GM18868 (cell line): Measurements from ENCODE around the gene GSG1L.
"Not testable (repeated sequence)": the region's sequence is repeated elsewhere in the genome, so short reads cannot be mapped to it uniquely, and the experiment has no call there.

ENCODE experiments used
- ATAC-seq: cut with Tn5 transposase; IDR thresholded peaks from one replicate; pipeline ENCODE4 v1.9.1; 2021; ENCODE audit warnings: mild to moderate bottlenecking, moderate library complexity; ENCODE audit not compliant: unreplicated experiment

The GSG1L gene

GRCh38 chr16:27985981-27986380 lies 77.5 kb downstream of the GSG1L start:
- no peak for ATAC-seq

- no peak for ATAC-seq
Observed at GRCh38 chr16:27984121-27984520, 79.4 kb downstream of the GSG1L start.

GRCh38 chr16:27983244-27983643 lies 80.3 kb downstream of the GSG1L start:
- no peak for ATAC-seq

GRCh38 chr16:27982184-27982583 lies 81.3 kb downstream of the GSG1L start:
- no peak for ATAC-seq

GRCh38 chr16:27980919-27981700 lies 82.4 kb downstream of the GSG1L start:
- ATAC-seq, result no peak

GRCh38 chr16:27980076-27980775 lies 83.3 kb downstream of the GSG1L start:
- no peak for ATAC-seq

GRCh38 chr16:27979668-27980067 lies 83.8 kb downstream of the GSG1L start:
- ATAC-seq, result not testable (repeated sequence)

GRCh38 chr16:27978876-27979275 lies 84.6 kb downstream of the GSG1L start:
- ATAC-seq, result no peak

- ATAC-seq, result no peak
Observed at GRCh38 chr16:27977966-27978365, 85.5 kb downstream of the GSG1L start.

GRCh38 chr16:27976990-27977389 lies 86.5 kb downstream of the GSG1L start:
- no peak for ATAC-seq

GRCh38 chr16:27974896-27975540 lies 88.5 kb downstream of the GSG1L start:
- no peak for ATAC-seq

GRCh38 chr16:27973678-27974077 lies 89.8 kb downstream of the GSG1L start:
- no peak for ATAC-seq

GRCh38 chr16:27972500-27972899 lies 91.0 kb downstream of the GSG1L start:
- no peak for ATAC-seq

- no peak for ATAC-seq
Observed at GRCh38 chr16:27969574-27969973, 93.9 kb downstream of the GSG1L start.

GRCh38 chr16:27967169-27967568 lies 96.3 kb downstream of the GSG1L start:
- ATAC-seq, result no peak

- ATAC-seq, result no peak
Observed at GRCh38 chr16:27966756-27967155, 96.8 kb downstream of the GSG1L start.

- ATAC-seq, result no peak
Observed at GRCh38 chr16:27965801-27966200, 97.7 kb downstream of the GSG1L start.

GRCh38 chr16:27963471-27963965 lies 100.0 kb downstream of the GSG1L start:
- ATAC-seq, result no peak

- ATAC-seq, result no peak
Observed at GRCh38 chr16:27962197-27962596, 101.3 kb downstream of the GSG1L start.

GRCh38 chr16:27961296-27961620 lies 102.3 kb downstream of the GSG1L start:
- ATAC-seq, result no peak

GRCh38 chr16:27960619-27961295 lies 102.8 kb downstream of the GSG1L start:
- ATAC-seq, result no peak
